KG1 (cell line): ENCODE measurements around the gene SLC9A1.

ENCODE experiments used
- DNase-seq: peaks from one replicate; lab custom pipeline; 2025; lab: John Stamatoyannopoulos, UW

The SLC9A1 gene

DNA sequence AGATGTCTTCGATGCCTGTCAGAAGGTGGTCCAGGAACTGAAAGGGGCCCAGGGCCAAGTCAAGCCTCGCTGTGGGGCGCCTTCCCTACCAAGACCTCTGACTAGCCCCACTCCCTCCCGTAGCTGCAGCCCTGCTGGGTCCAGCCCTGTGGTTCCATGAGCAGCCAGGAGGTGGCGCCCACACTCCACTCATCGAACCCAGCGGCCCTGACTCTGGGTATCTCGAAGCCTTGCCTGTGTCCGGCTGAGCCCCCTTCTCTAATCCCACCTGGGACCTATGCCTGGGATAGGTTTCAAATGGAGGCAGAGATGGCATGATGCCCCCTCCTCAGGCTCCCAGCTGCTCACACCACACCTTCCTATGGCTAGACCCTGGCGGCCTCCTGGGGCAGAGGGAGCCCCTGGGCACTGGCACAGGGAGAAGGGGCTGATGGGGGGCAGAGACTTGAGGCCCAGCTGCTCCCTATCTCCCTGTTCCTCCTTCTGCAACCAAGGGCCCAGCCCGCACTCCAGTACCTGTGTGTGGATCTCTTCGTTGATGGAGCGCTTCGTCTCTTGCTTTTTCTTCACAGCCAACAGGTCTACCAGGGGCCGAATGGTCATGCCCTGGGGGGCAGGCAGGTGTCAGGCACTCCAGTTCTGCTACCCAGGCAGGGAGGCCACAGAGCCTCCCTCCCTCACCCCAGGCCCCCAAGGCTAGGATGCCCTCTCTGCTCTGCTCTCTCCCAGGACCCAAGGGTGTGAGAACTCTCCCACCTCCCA lies 52.0 kb downstream of the SLC9A1 start:
- DNase-seq = peak; percentile 16

DNA sequence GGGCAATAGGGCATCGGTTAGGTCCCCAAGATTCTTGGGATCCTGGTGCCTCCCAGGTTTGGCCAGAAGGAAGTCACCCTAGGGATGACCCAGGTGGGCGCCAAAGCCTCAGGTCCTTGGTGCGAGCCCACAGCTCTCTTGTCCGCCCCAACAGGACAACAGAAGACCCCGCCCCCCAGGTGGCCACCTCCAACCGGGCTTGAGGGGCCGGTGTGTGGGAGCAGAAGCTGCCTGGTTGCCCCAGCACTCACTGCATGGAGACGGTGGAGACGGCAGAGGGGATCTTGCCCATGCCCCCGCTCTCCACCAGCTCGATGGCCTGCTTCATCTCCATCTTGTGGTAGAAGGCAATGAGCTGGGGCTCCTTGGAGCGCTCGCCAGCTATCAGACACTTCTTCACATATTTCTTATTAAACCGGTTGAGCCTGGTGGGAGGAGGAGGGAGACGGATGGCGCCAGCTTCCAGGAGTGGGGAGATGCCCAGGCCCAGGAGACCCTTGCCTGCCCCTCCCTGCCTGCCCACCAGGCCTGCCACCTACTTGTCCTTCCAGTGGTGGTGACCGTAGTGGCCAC lies 52.7 kb downstream of the SLC9A1 start:
- no peak for DNase-seq

DNA sequence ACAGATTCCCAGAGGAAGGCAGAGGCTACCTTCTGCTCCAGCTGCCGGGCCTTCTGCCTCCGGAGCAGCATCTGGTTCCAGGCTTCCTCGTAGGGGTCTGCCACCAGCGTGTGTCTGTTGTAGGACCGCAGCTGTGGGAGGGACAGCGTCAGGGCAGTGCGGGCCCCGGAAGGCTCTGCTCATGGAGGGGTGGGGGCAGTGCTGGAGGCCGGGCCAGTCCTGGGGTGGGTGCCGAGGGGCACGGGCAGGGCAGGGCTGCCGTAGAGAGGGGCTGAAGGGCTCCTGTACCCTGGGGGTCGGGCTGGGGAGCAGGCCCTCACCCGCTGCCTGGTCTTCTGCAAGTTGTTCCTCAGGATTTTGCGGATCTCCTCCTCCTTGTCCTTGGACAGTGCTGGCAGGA lies 53.2 kb downstream of the SLC9A1 start:
- no peak for DNase-seq

DNA sequence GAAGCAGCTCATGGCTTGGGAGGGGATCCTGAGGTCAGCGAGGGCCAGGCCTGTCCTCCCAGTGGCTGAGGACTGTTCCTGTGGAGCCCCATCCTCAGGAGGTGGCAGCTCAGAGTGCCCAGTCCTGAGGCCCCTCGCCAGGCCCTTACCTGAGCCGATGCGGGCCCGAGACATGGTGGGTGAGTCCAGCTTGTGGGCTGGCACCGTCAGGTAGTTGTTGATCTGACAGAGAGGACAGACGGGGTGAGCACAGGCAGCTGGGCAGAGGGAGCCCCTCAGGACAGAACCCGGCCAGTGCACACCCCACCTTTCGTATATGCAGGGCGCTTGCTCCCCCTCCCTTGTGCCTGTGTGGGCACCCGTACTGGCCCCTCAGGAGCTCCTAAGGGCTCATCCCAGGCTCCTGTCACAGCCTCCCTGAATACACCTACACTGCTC lies 53.9 kb downstream of the SLC9A1 start:
- DNase-seq = no peak

DNA sequence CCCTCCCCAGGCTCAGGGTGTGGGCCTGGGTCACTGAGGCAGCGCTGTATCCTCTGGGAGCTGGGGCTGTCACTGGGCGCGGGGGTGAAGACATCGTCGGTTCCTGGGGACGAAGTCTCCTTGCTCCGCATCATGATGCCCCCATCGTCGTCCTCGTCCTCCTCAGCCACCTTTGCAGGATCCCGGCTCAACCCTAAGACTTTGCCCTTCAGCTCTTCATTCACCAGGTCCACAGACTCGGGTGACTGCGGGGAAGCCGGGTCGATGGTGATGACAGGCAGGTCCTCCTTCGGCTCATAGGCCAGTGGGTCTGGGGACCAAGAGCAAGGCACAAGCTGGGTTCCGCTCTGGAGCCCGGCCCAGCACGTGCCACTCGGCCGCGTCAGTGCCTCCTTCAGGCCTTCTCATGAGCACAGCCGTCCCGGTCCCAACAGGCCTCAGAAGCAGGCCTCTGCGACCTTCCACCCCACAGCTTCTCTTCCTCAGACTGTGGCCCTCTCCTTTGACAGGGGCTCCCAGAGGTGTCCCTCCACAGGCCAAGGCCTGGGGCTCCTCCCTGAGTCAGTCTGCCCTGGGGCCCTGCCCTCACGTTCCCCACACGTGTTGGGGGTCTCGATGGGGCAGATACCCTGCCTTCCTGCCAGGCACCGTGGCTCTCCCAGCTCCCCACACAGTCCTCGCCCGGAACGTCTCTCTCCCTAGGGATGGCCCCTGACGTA lies 54.4 kb downstream of the SLC9A1 start:
- no peak for DNase-seq

DNA sequence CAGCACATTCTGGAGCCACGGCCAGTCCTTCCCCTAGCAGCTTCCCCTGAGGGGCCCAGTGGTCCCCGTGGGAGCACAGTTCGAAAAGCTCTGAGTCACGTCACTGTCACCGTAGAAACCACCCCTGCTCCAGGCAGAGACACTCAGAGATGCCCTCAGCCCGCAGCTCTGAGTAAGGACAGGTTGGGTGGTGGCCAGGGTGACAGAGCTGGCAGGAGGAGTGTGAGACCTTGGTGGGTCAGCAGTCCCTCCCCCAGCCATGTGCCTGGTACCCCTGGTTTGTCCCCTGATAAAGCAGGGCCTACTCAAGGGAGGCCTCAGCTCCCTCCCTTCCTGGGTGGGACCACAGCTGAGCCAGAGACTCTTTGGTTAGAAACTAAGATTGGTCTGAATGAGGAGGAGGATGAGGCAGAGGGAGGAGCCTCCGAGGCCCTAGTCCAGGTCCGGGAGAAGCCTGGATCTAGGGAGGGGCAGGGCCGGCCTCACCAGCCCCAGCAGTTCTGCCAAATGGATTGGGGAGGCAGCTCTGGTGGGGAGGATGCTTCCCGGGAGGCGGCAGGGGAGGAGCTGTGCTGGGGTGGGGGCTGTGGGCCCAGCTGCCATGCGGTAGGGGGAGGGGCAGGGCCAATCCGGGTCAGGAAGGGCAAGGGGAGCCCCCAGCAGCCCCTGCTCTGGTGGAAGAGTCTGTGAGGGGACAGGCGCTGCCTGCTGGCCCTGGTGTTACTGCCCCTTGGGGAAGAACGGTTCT lies 55.2 kb downstream of the SLC9A1 start:
- DNase-seq = no peak

DNA sequence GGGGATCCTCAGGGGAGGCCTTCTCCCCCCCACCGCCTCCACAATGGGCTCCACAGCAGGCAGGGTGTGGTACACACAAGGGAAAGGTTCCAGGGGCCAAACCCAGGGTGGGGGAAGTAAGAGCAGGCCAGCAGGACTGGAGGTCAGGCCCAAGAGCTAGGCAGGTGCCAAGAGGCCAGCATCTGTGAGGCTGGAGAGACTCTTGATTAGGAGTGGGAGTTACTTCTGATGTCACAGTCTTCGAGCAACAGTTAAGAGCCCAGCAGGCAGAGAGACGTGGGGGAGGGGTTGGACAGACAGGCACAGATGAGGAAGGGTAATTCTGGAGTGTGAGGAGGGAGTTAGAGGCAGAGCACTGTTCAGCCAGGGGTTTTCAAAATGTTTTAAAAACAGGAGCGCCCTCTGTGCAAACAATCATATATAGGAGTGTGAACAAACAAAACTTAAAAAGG lies 55.8 kb downstream of the SLC9A1 start:
- no peak for DNase-seq

DNA sequence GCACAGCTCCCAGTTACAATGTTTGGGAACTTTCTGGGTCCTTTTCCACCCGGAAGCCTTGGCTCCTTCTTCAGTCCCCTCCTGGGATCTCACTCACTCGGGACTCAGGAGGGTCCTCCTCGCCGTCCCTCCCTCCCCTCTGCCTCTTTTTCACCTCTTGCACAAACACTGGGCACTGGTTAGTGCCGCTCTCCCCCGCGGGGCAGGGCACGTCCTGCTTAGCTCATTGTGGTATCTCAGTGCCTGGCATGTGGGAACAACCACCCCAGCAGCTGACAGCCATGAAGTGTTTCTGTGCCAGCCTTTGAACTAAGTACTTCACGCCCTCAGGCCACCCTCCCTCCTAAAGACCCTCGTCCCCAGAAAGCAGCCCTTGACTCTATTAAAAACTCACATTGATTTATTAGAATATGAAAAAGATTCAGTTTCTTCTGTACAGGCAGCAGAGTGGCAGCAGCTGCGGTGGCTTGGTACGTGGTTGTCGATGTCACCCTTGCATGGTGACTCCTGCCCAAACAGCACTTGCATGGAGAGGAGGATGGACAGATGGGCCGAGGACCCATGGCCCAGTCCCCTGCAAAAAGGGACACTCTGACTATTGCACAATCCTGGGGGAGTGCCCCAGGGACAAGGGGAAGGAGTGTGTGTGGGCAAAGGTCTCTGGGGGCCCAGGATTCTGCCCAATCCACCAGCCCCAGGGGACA lies 56.3 kb downstream of the SLC9A1 start:
- DNase-seq = no peak

DNA sequence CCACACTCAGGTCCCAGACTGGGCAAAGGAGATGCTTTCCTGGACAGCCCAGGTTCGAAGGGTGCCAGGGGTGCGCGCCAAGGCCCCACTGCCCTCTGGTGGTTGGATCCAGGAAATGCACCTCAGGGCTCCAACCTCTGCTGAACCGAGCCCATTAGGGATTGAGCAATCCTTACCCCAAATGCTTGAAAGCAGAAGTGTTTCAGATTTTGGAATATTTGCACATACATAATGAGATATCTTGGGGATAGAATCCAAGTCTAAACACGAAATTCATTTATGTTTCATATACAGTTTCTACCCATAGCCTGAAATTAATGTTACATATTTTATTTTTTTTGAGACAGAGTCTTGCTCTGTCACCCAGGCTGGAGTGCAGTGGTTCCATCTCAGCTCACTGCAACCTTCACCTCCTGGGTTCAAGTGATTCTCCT lies 57.4 kb downstream of the SLC9A1 start:
- DNase-seq = peak; percentile 71

DNA sequence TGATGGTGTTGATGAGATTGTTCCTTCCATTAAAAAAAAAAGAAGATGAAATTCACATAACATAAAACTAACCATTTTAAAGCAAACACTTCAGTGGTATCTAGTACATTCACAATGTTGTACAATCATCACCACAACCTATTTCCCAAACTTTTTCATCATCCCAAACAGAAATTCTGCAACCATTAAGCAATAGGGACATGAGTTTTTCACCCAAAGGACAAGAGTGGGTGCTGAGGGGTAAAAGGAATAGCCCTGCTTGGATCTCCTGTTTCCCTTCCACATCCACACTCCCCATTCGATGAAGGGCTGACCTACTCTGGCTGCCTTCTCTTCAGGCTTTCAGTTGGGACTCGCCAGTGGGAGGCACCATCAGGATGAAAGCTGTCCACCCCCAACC lies 59.3 kb downstream of the SLC9A1 start:
- DNase-seq = no peak

DNA sequence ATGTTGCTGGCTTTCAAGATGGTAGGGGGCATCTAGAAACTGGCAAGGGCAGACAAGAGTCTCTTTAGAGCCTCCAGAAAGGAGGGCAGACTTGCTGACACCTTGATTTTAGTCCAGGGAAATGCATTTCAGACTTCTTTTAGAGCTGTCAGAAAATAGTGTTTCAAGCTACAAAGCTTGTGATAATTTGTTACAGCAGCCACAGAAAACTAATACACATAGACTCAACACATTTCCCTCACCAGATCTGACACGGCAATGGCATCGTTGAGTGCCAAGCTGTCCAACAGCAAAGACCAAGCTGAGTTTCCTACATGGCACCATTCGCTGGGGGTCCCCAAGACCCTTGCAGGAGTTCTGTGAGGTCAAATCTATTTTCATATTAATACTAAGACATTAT lies 62.0 kb downstream of the SLC9A1 start:
- no peak for DNase-seq

DNA sequence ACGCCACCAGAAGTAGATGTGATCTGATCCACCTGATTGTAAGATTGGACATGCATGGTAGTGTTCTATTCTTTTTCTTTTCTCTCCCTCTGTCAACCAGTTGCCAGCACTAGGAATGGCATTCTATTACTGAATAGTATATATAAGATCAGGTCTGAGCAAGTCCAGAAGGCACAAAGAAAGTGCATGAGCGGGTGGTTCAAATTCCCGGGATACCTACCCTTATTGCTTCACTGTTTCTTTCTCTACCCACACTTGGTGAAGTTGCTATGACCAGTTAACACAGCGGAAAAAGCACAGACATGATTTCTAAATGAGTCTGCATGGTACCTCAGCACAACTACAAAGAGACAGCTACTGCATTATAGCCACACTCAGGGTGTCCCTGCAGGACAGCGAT lies 64.0 kb downstream of the SLC9A1 start:
- DNase-seq = no peak

DNA sequence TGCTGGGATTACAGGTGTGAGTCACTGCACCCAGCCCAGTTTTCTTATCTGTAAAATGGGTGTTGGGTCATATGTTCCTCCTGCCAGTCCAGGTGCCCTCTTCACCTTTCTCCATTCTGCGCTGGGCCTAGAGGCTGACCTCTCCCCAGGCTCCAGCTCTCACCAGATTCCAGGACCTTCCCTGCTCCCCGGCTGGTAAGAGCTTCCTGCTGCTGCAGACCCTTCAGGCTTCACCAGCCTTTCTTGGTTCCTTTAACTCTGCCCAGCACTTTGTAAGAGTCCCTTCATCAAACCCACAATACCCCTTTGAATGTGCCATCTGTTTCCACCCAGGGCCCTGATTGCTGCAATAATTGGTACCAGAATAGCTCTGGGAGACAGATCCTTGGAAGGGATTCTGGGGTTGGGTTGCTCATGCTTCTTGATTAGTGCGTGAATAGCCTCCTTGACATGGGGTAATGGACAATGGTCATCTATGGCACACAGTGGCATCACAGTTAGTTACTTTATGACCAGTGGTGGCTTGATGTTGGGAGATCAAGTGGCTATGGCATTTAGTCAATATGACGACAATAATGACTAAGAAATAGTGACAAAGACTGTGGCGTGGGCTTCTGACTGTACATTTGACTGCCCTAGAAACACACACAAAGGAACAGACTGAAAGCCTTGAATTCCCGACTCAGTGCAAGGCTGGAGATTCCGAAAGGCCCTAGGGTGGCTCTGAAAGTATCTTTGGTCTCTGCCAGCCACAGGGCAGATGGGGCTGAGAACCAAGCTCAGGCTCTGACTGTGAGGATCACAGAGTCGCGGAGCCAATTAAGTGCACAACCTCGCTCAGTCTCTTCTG lies 67.3 kb downstream of the SLC9A1 start:
- no peak for DNase-seq

DNA sequence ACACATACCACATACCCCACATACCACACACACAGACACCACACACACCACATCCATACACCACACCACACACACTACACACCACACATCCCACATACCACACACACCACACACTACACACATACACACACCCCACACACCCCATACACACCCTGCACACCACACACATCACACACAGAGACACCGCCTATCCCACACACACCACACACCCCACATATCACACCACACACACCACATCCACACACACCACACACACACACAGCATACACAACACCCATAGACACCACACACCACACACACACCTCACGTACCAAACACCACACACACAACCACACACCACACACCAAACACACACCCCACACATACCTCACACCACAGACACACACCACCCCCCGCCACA lies 68.3 kb downstream of the SLC9A1 start:
- DNase-seq = no peak

DNA sequence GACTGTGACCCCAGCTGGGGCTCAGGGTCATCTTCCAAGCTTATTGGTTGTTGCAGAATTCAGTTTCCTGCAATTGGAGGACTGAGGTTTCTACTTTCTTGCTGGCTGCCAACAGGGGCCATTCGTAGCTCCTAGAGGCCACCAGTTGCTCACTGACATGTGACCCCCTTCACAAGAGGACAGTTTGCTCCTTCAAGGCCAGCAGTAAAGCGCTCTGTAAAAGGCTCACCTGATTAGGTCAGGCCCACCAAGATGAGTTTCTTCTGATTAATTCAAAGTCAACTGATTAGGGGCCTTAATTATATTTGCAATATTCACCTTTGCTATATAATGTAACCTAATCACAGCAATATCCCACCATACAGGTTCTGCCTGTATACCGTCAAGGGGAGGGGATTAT lies 68.9 kb downstream of the SLC9A1 start:
- DNase-seq = no peak

DNA sequence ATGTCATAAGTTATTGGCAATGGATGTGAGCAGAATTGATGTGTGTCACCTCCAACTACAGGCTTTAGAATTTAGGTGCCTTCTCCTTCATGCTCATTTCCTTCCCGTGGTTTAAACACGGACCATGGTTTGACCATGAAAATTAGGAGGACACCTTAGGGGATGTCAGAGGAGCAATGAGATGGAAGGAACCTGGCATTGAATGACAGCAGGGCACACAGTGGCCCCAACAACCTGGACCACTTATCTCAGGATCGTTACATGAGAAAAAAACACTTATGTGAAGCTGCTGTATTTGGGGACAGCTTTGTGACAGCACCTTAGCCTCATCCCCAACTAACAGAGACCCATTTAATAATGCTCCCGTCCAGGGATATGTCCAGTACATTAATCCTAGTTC lies 70.8 kb downstream of the SLC9A1 start:
- no peak for DNase-seq

DNA sequence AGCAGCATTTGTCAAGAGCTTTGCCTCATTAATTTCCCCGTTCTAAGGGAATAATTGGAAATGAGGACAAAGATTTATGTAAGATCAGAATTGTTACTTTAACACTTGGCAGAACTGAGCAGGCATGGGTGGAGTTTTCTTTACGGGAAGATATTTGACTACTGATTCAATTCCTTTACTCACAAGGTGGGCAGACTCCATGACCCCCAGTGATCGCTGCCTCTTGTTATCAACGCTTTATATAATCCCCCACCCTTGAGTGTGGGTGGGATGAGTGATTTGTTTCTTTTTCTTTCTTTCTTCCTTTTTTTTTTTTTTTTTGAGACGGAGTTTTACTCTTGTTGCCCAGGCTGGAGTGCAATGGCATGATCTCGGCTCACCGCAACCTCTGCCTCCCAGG lies 77.0 kb downstream of the SLC9A1 start:
- no peak for DNase-seq

DNA sequence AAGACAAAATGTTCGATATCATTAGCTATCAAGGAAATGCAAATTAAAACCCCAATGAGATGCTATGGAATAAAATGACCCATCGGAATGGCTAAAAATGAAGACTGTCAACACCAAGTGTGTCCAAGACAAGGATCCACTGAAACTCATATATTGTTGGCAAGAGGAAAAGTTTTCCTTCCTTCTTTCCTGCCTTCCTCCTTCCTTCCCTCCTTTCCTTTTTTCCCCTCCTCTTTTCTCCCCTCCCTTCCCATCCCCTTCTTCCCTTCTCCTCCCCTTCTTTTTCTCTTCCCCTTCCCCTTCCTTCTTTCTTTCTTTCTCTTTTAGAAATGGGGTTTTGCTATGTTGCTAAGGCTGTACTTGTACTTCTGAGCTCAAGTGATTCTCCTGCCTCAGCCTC lies 78.1 kb downstream of the SLC9A1 start:
- DNase-seq = no peak

DNA sequence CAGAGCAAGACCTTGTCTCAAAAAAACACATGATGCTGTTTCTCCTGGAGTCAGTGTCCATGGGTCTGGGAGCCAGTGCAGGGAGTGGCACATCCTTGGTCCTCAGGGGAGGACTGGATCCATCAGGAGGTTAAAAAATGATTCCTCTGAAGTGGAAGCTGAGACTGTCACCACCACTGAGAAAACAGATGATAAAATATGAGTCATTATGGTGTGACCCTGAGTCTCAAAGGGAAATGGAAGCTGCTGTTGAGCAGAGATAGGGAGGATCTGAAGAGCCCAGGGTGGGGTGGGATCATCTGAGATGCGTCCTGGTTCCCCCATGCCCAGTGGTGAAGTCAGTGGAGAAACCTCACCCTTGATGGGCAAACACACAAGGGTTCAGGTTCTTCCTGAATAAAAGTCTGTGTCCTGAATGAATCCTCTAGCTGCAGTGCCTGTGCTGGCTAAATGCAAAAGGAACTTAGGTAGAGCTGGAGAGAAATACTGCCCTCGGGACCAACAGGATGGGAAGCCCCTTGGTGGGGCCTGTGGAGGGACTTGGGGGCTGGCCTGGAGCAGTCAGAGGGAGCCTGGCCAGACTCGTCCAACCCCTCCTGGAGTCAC lies 80.6 kb downstream of the SLC9A1 start:
- peak; percentile 16 for DNase-seq

DNA sequence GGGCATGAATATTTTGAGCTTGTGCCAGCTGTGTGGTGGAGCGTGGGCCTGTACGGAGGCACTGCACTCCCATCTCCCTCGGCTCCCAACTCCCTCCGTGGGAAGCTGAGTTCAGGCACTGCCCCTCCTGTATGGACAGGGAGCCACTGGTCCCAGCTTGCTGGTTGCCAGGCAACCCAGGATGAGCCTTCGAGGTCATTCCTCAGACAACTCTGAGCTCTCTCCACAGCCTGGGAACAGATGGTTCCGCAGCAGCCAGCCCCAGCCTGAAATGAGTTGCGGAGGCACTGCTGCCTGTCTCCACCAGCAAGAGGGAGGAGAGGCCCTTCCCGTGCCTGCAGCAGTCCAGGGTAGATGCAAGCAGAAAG lies 83.9 kb downstream of the SLC9A1 start:
- DNase-seq = no peak
